VCaP (cell line): ENCODE data around the gene CNPPD1.

Experiments
- H3K27ac ChIP-seq: fragments of 450-650 bp; 2 replicates; pipeline ENCODE4 v1.5.1; 2017
- TF ChIP-seq, protein P1 (sequence below): fragments of 450-650 bp; conservative IDR thresholded peaks from 2 replicates; pipeline ENCODE4 v1.5.1; 2017; ENCODE audit warnings: mild to moderate bottlenecking, moderate library complexity

Gene CNPPD1

DNA sequence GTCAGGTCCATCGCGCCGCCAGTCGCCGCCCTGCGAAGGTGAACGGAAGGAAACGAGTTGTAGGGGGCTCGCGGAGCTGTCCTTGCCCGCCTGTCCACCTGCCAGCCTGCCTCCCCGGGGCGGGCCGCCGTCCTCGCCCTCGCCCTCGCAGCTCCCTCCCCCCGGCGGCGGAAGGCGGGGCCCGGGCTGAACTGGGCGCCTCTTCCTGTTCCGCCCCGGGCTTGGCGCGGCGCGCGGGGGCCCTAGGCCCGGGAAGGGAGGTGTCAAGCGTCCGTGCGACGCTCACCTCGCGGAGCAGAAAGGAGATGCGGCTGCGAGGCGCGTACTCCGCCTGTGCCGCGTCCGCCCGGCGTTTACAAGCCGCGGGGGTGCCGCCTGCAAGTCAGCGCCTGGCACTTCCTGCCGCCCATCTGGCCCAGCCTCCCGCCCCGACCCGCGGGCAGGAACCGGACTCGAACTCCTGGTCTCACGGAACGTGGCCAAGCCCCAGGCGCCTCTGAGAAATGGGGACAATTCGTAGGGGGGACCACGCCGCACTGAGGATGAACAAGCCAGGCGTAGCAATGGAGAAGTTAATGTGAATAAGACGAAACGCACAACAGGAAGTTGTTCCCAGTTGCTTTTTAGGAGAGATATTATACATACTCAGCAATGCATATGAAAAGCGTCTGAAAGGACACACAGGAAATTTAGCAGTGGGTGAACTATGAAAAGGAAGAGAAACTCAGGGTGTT lies at the start of gene CNPPD1:
CNPPD1 (minus strand) TSS at position 108 of the 734 bp plus-strand sequence; CDS start at position 11, 97 bp downstream.
- TF ChIP-seq, protein P1, sequence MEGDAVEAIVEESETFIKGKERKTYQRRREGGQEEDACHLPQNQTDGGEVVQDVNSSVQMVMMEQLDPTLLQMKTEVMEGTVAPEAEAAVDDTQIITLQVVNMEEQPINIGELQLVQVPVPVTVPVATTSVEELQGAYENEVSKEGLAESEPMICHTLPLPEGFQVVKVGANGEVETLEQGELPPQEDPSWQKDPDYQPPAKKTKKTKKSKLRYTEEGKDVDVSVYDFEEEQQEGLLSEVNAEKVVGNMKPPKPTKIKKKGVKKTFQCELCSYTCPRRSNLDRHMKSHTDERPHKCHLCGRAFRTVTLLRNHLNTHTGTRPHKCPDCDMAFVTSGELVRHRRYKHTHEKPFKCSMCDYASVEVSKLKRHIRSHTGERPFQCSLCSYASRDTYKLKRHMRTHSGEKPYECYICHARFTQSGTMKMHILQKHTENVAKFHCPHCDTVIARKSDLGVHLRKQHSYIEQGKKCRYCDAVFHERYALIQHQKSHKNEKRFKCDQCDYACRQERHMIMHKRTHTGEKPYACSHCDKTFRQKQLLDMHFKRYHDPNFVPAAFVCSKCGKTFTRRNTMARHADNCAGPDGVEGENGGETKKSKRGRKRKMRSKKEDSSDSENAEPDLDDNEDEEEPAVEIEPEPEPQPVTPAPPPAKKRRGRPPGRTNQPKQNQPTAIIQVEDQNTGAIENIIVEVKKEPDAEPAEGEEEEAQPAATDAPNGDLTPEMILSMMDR = 0 out of 2 replicates have a peak, but pooled peaks have one; percentile 3
- peak within 1 kb of the TSS; percentile 98 for H3K27ac ChIP-seq

DNA sequence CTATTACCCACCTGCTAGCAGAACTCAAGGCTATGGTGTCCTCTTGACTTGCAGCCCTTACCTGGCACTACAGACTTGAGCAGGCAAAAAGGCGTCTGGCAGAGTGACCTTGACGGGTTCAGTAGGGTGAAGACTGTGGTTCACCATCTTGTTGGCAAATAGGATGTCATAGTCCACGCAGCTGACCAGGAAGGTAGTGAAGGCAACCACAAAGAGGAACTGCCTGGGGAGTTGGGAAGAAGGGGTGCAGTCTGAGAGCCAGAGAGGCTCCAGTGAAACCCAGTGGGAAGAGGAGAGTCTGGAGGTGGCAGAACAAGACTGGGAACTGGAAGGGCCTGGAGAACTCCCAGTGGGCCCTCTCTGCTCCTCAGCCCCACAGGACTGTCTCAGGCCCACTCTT lies 48.6 kb upstream of the CNPPD1 start:
- TF ChIP-seq, protein P1 = no peak
- H3K27ac ChIP-seq = no peak overlapping the region

DNA sequence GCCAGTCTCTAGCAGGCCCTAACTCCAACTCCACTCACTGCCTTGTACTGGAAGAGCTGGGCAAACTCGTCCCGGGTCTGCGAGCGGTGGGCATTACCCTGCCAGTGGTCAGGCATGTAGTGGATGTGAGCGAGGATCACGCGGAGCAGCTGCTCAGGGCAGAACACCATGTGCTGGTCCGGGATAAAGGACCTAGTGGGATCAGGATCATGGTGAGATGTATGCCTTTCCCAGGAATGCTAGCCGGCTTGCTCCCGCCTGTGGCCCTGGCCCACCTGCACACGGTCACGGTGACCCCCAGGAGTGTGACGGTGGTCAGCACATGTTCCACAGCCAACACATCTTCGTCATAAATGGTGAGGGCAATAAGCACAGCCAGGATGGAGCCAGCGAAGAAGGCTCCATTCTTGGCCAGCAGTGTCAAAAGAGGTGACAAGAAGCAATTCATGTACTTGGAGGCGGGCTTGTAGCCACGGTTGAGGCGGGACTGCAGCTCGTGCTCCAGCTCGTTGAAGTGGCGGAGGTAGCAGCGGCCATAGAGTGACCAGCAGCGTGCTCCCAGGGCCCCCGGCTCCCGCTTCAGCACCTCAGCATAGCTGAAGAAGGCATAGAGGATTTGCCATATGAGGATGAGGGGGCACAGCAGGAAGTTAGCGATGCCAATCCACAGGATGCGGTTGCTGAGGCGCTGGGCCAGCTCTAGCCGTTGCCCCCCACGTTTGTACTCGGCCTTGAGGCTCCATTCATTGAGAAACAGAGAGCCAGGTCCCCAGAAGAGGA lies 47.3 kb upstream of the CNPPD1 start:
- H3K27ac ChIP-seq = no peak overlapping the region

DNA sequence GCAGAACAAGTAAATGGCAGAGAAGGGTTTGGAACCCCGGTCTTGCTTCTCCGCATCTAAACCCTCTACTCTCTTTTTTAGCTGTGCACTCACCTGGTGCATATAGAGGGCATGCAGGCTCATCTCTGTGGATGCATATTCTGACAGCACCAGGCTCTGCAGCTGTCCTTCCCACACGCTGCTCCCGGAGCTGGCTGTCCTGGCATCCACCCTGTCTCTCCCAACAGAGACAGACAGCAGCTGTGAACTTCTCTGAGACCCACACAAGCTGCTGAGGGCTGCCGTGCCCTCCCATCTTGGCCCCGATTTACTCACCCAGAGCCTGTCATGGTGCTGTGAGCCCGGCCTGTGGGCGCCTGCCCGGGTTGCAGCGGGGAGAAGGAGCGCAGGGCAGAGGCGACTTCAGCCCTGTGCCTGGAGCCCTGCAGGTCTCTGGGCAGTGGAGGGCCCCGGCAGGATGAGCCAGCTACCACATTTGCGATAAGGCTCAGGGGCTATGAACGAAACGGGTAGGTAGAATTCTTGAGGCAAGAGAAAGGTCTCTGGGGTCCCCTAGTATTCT lies 45.3 kb upstream of the CNPPD1 start:
- TF ChIP-seq, protein P1 = no peak
- H3K27ac ChIP-seq = no peak overlapping the region

More for the DNA sequence above, 47.3 kb upstream of the CNPPD1 start:
- TF ChIP-seq, protein P1 = no peak

DNA sequence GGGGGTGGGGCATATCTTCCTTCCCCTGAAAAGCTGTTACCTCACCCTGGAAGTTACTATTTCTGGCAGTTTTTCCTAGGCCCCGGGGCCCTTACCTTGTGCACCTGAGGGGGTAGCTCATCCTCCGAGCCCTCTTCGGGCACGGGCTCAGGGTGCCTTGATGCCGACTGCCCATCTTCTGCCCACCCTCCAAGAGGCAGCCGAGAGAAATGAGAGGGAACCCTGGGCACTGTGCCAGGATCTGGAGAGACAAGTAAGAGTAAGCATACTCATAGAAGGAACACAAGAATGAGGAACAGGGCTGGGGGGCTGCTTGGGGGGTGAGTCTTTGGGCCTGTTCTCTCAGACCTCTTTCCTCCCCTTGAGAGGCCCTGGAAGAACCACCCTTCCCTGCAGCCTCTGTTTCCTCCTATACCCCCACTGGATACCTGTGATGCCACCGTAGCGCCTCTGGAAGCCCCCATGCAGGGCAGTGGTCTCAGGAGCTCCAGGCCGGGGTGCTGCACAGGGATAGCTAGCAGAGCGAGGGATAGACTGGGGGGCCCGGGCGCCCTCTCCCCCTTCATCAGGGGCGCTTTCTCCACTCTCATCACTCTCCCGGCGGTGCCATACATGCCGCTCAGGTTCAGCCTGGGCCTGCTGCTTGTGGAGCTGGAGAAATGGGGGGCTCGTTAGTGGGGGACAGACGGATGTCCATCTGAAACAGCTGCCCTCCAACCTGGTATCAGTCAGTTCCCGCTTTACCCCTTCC lies 44.1 kb upstream of the CNPPD1 start:
- peak overlapping the region; percentile 94; the same call in 1 of the 2 replicates for H3K27ac ChIP-seq
- TF ChIP-seq, protein P1 = no peak

DNA sequence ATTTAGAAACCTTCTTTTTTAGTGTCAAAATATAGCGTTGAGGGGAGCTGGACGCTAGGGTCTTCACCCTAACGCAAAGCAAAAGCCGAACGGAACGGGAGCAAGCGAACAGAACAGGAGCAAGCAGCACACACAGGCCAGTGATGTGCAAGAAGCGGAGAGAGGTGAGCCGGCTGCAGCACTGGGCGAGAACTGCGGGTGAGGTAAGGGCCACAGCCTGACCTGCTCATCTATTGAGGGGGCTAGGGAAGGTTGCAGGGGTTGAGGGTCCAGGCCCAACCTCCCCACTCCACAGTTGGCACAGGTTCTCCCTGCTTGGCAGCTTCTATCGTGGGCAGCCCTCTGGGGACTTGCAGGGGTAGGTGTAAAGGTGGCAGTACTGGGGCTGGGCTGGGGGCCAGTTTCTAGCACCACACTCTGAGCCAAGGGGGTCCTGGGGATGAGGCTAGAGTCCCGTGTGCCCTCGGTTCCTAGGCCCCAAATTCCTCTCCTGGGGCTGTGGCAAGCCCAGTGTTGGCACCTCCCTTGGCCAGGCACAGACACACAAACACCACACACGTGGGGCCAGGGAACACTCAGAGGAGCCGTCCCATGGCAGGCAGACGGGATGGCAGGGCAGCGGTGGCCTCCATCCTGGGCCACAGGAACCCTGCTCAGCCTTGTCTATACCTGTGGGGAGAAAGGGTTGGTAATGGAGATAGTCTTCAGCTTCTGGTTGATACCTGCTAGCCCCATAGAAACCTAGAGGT lies 43.2 kb upstream of the CNPPD1 start:
- peak overlapping the region; percentile 94 for H3K27ac ChIP-seq
- TF ChIP-seq, protein P1 = no peak
